SKM-1 (cell line): ENCODE data around the gene ENTREP1.

Source experiments
- DNase-seq: peaks from one replicate; lab custom pipeline; 2025; ENCODE audit not compliant: unreplicated experiment; lab: John Stamatoyannopoulos, UW

The ENTREP1 gene

GRCh38 chr9:69319324-69320025 lies 5.5 kb upstream of the ENTREP1 start:
- no peak for DNase-seq

DNA sequence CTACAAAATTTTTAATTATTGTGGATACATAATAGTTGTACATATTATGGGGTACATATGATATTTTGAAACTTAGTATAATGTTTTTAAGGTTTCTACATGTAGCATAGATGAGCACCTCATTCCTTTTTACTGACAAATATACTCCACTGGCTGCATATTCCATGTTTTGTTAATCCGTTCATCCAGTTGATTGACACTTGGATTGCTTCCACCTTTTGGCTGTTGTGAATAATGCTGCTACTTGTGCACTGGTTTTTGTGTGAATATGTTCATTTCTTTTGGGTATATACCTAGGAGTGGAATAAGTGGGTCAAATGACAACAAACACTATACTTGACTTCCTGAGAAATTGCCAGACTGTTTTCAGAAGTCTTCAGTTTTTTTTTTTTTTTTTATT lies 2.8 kb upstream of the ENTREP1 start:
- no peak for DNase-seq

GRCh38 chr9:69323861-69324260 lies 1.2 kb upstream of the ENTREP1 start:
- no peak for DNase-seq

- DNase-seq, result no peak
Observed at GRCh38 chr9:69325409-69326212, 596 bp downstream of the ENTREP1 start.

DNA sequence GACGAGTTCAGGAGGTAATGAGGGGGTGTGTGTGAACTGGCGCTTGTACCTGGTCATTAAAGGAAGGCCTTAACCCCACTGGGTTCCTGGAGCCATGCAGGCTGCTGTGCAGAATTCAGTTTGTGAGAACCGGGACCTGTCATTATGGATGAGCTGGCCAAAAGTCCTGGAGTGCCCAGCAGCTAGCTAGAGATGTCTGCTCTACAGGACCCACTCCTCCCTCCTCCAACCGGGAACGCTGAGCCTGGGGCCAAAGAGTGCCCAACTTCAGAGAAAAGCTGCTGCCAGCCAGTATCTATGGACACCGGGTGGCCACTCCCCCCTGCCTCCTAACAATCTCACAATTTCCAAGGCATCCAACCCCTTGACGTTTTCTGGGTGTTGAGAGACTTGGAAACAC lies 1.2 kb downstream of the ENTREP1 start:
- no peak for DNase-seq

DNA sequence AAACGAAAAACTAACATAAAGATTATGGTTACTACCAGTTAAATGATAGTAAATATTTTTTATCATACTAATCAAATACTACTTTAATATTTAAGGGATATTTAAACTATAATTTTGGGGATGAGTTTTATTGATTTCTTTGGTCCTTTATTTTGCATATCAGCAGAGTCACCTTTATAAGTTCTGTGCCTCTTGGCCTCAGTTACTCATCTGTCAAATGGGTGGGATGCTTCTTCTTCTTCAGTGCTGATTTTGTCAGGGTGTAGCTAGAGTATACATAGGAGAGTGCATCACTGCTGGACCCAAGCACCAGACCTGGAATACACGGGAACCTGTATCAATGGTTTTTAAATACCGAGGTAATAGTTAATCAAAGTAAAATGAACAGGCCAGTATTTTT lies 5.6 kb downstream of the ENTREP1 start:
- no peak for DNase-seq

DNA sequence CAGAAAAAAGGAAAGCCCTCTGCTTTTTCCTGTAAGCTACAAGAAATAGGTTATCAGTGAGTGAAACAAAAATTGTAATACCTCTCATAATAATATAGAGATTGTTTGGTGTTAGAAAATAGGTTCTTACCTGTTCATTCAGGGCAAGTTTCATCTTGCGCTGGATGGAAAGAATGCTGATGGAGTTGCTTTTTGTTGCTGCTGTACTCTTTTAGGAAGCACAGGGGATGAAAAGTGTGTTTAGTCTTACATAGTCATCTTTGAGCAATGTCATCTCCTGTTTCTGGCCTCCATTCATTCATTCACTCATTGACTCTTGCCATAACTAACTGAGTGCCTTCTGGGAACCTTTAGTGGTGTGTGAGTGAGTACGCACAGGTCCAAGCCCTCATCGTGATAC lies 6.4 kb downstream of the ENTREP1 start:
- DNase-seq, result no peak

DNA sequence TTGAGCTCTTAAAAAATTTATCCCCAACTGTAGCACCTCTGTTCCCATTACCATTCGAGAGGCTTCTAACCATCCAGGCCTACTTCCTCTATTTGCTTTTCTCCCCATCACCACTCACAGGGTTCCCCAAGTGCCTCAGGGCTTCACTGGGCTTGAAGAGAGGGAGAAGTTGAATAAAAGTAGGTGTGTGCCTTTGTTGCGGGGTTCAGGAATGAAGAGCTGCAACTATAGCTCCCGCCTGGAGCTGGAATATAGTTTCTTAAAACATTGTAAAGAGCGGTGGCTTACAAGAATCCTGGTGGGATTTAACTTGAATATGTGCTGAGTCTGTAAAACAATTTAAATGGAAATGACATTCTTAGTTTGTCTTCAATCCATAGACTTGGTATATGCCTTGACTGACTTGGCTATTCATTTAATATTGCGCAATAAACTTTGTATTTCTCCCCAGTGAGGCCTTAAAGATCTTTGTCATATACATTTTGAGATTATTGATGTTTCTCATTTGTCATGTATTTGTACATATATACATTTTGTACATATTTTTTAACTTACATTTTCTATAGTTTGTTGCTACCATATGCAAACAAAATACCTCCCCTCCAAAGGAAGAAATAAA lies 7.2 kb downstream of the ENTREP1 start:
- DNase-seq, result no peak

DNA sequence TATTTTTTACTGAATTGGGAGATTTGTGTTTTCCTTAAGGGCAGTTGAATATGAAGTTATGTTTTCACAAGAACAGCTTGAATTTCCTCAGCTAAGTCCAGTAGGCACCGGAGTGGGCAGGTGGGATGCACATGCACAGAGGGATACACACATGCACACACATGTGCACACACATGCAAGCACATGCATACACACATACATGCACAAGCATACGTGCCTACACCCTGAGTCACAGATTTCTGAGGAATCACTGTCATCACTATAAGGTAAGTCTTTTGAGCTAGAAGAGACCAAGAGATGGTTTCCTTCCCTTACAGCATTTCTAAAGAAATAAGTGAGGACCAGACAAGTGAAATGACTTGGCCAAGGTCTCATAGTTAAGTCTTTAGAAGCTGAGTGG lies 8.7 kb downstream of the ENTREP1 start:
- no peak for DNase-seq

- DNase-seq, result no peak
Observed at GRCh38 chr9:69334317-69334716, 9.3 kb downstream of the ENTREP1 start.

DNA sequence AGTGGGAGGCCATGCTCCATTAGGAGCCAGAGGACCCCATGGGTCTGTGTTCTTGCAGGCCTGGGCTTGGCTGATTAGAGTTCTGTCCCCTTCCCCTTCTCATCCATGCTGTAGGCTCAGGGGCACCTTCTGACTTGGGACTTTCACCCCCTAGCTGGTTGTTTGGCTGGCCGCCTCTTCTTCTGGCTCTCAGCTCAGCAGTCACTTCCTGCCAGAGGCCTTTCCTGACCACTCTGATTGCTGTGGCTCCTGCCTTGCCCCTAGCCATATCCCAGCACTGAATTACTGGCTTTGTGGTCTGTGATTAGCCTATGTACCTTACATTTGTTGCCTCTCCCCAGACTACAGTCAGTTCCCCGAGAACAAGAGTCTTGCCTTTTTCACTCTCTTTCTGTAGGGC lies 14.6 kb downstream of the ENTREP1 start:
- DNase-seq, result no peak

- DNase-seq, result no peak
Observed at GRCh38 chr9:69340631-69341030, 15.6 kb downstream of the ENTREP1 start.

GRCh38 chr9:69342769-69343168 lies 17.8 kb downstream of the ENTREP1 start:
- DNase-seq, result no peak

DNA sequence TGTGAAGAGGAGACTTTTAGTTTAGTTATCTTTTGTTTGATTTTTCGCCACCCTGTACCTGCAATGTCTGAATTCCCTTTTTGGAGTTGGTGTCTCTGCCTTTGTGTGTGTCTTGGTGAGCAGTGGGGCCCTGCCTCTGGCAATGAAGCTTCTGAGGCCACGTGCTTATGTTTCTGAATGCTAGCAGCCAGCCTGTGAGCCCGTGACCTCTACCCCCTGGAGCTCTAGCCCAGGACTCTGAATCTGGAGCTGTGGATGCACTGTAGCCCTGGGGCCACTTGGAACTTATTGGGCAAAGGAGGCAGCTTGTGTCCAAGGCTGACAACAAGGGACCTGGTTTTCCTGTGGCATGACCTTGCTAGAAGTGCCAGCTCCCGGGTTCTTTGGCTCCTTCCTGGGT lies 19.4 kb downstream of the ENTREP1 start:
- DNase-seq, result no peak

GRCh38 chr9:69346596-69347390 lies 21.8 kb downstream of the ENTREP1 start:
- DNase-seq, result no peak

DNA sequence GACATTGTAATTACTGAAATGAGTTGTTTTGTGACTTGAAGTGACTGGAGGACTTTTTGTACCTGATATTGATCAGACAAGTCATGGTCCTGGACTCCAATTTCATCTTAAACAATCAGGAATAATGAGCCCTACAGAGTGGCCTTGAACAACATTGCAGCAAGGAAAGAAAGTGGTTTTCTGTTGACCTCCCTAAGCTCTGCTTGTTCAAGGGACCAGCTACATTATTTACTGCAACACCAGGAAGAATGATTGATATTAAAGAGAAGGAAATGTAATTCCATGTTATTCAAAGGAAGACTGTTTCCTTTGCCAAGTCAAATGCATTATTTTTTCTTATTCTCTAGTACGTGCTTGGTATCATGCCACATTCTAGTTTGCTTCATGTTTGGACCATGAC lies 22.6 kb downstream of the ENTREP1 start:
- no peak for DNase-seq

DNA sequence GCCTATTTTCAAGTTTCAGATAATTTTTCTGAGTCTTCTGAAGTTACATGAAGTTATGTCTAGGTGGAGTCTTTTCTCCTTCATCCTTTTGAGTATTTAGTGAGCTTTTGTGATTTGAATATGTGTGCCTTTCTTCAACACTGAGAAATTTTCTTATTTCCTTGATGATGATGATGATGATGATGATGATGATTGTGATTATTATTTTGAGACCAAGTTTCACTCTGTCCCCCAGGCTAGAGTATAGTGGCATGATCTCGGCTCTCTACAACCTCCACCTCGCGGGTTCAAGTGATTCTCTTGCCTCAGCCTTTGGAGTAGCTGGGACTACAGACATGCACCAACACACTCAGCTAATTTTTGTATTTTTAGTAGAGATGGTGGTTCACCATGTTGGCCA lies 26.2 kb downstream of the ENTREP1 start:
- DNase-seq, result no peak

DNA sequence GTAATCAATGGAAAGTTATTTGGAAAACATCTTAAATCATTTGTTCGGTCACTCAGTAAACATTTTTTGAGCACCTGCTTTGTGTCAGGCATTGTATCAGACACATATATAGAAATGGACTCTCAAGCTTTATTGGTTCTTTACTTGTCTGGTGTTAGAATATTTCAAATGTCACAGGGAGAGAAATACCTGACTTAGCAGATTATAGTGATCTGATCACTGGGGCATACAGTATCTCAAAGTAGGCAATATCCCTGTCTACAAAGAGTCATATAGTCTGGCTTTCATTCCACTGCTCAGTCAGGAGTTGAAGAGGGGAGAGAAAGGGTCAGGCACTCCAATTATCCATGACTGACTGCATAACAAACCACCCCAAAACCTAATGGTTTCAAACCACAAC lies 30.2 kb downstream of the ENTREP1 start:
- no peak for DNase-seq

- DNase-seq, result no peak
Observed at GRCh38 chr9:69357030-69357775, 32.2 kb downstream of the ENTREP1 start.

- DNase-seq, result no peak
Observed at GRCh38 chr9:69357821-69358220, 32.8 kb downstream of the ENTREP1 start.

DNA sequence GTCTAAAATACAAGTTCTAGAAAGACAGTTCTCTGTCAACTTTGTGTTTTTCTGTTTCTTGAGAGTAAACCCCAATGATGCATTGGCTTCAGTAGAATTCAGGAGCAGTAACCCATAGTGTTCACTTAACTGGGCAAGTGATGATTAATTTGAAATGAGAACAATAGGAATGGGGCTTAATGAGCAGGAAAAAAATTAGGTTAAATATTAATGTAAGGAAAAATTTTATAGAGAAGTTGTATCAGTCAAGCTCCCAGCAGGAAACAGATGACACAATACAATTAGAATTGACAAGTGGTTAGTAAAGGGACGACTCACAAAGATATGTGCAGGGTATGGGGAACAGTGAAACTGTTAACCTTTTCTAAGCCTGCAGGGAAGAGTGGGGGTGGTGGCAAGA lies 38.2 kb downstream of the ENTREP1 start:
- no peak for DNase-seq
